Measurements from ENCODE around the gene SBNO2. TPM values are rescaled to one million over a fixed set of nuclear protein-coding genes. Genes with fewer than 3 reads are reported as not detected.

Gene SBNO2
- total RNA-seq, 2 donors from 2014 or later = 55.4 to 182 TPM

Other genes starting within 250 kb of the SBNO2 start
- gene ARID3A, start 248.2 kb downstream of the SBNO2 start, total RNA-seq = 10 to 100 TPM in 1 of 2 donors, 1 to 10 TPM in 1; 3.3 to 11.2 TPM
- gene WDR18, start 189.9 kb downstream of the SBNO2 start, total RNA-seq = 10 to 100 TPM in 1 of 2 donors, 1 to 10 TPM in 1; 6.8 to 27.6 TPM
- under 1 TPM in 1 of 2 donors, not detected in 1; 0.14 TPM for gene GRIN3B, start 173.8 kb downstream of the SBNO2 start, total RNA-seq
- gene TMEM259, start 153.1 kb downstream of the SBNO2 start, total RNA-seq = 100 to 1,000 TPM; 183 to 267 TPM
- gene RNU6-2, start 152.7 kb downstream of the SBNO2 start, total RNA-seq = not detected
- 100 to 1,000 TPM in 1 of 2 donors, 10 to 100 TPM in 1; 96.9 to 193 TPM for gene CNN2, start 147.7 kb downstream of the SBNO2 start, total RNA-seq
- 1 to 10 TPM; 6.0 to 7.0 TPM for gene ABCA7, start 134.2 kb downstream of the SBNO2 start, total RNA-seq
- gene ARHGAP45, start 107.1 kb downstream of the SBNO2 start, total RNA-seq = 10 to 100 TPM; 37.9 to 42.6 TPM
- gene POLR2E, start 78.9 kb downstream of the SBNO2 start, total RNA-seq = 100 to 1,000 TPM; 129 to 149 TPM
- gene GPX4, start 70.3 kb downstream of the SBNO2 start, total RNA-seq = 100 to 1,000 TPM; 259 to 441 TPM
- 10 to 100 TPM; 60.2 to 70.0 TPM for gene STK11, start 31.5 kb upstream of the SBNO2 start, total RNA-seq
- 1 to 10 TPM in 1 of 2 donors, under 1 TPM in 1; 0.27 to 1.9 TPM for gene CBARP, start 63.7 kb upstream of the SBNO2 start, total RNA-seq
- gene ATP5F1D, start 67.5 kb upstream of the SBNO2 start, total RNA-seq = 10 to 100 TPM; 40.4 to 45.1 TPM
- 100 to 1,000 TPM in 1 of 2 donors, 10 to 100 TPM in 1; 80.1 to 124 TPM for gene MIDN, start 74.3 kb upstream of the SBNO2 start, total RNA-seq
- gene CIRBP, start 95.1 kb upstream of the SBNO2 start, total RNA-seq = 100 to 1,000 TPM; 492 to 644 TPM
- gene FAM174C, start 101.3 kb upstream of the SBNO2 start, total RNA-seq = 10 to 100 TPM; 18.8 to 40.8 TPM
- not detected for gene EFNA2, start 111.6 kb upstream of the SBNO2 start, total RNA-seq
- gene NDUFS7, start 209.6 kb upstream of the SBNO2 start, total RNA-seq = 100 to 1,000 TPM in 1 of 2 donors, 10 to 100 TPM in 1; 83.3 to 110 TPM
- 10 to 100 TPM; 27.6 to 55.1 TPM for gene GAMT, start 227.3 kb upstream of the SBNO2 start, total RNA-seq
- gene DAZAP1, start 233.3 kb upstream of the SBNO2 start, total RNA-seq = 10 to 100 TPM; 34.9 to 76.9 TPM